Endodermal cell (in vitro differentiated cells): Measurements from ENCODE around the gene CCNK. TPM values are rescaled to one million over a fixed set of nuclear protein-coding genes. Genes with fewer than 3 reads are reported as not detected.
A peak's percentile ranks its signal among the peaks of the same experiment; 100 is the strongest.

ENCODE experiments used
- DNase-seq: peaks from one replicate; pipeline ENCODE4 v3.0.0-alpha.2; 2017
- H3K27ac ChIP-seq: 2 replicates; pipeline ENCODE4 v1.5.1; 2013; ENCODE audit warnings: mild to moderate bottlenecking, low read depth, low read length, moderate library complexity
- H3K27me3 ChIP-seq: 2 replicates; pipeline ENCODE4 v1.6.1; 2013; ENCODE audit warnings: mild to moderate bottlenecking, low read length, moderate library complexity; ENCODE audit not compliant: insufficient read depth, control insufficient read depth, poor library complexity, severe bottlenecking
- H3K36me3 ChIP-seq: 2 replicates; pipeline ENCODE4 v1.7.0; 2013; ENCODE audit warnings: mild to moderate bottlenecking, low read length, moderate library complexity; ENCODE audit not compliant: control insufficient read depth, insufficient read depth
- H3K4me1 ChIP-seq: one replicate; pipeline ENCODE4 v1.7.0; 2013; ENCODE audit warnings: low read length; ENCODE audit not compliant: control insufficient read depth, insufficient read depth
- H3K4me3 ChIP-seq: 2 replicates; pipeline ENCODE4 v1.5.1; 2013; ENCODE audit warnings: mild to moderate bottlenecking, low read length, moderate library complexity
- H3K9ac ChIP-seq: 2 replicates; pipeline ENCODE4 v1.6.1; 2013; ENCODE audit warnings: mild to moderate bottlenecking, low read length, moderate library complexity; ENCODE audit not compliant: poor library complexity, severe bottlenecking; ENCODE audit errors: extremely low read depth
- H3K9me3 ChIP-seq: 2 replicates; pipeline ENCODE4 v1.6.1; 2013; ENCODE audit warnings: mild to moderate bottlenecking, low read length, moderate library complexity; ENCODE audit not compliant: control insufficient read depth
- H3K27ac Mint-ChIP-seq: 2 replicates; pipeline ENCODE4 v1.8.0; 2020; ENCODE audit warnings: mixed read lengths
- H3K27me3 Mint-ChIP-seq: 2 replicates; pipeline ENCODE4 v1.8.0; 2021; ENCODE audit warnings: mild to moderate bottlenecking, mixed read lengths; ENCODE audit not compliant: insufficient read depth
- H3K36me3 Mint-ChIP-seq: 2 replicates; pipeline ENCODE4 v1.8.0; 2020; ENCODE audit warnings: low read depth, mixed read lengths
- H3K4me1 Mint-ChIP-seq: 2 replicates; pipeline ENCODE4 v1.8.0; 2020; ENCODE audit warnings: mixed read lengths
- H3K4me3 Mint-ChIP-seq: 2 replicates; pipeline ENCODE4 v1.8.0; 2020; ENCODE audit warnings: mild to moderate bottlenecking, moderate library complexity, mixed read lengths
- H3K9me3 Mint-ChIP-seq: 2 replicates; pipeline ENCODE4 v1.8.0; 2020; ENCODE audit warnings: mild to moderate bottlenecking, mixed read lengths
- CTCF ChIP-seq: fragments of 200-600 bp; sonication (generic); conservative IDR thresholded peaks from 2 replicates; pipeline ENCODE4 v1.5.0; 2021; ENCODE audit warnings: antibody characterized with exemption, mild to moderate bottlenecking
- WGBS, 2 experiments: methylation state at CpG; one replicate each; pipeline versions ENCODE4 v1.1.5 to v1.1.7; 2013; ENCODE audit warnings: missing lambda C conversion rate in 2 of 2, mixed read lengths in 1 of 2; ENCODE audit not compliant: insufficient coverage in 1 of 2, insufficient read length in 1 of 2; 5-methylcytosine and 5-hydroxymethylcytosine counted together
- total RNA-seq, 2 donors: library from RNA; stranded (reverse); fragmentation: NEBNext Ultra II Directional in 1 of 2; extraction: Animal tissue kit (Norgen Biotek cat#: 25700) in 1 of 2; gene quantifications; 2 replicates in 1 of 2; 3 replicates in 1 of 2; pipeline ENCODE4 v1.2.1, GENCODE V29; 2021

The CCNK gene
- total RNA-seq, 2 donors from 2014 or later, result 71.5 to 77.1 TPM

- Mint-ChIP-seq H3K4me3 (peak within 1 kb of the TSS; percentile 98), H3K4me1 (peaks cover 42% of the 10 kb centered on the region), H3K9me3 (no peaks in the 10 kb centered on the region), H3K27ac (peak within 1 kb of the TSS; percentile 99), H3K27me3 (no peaks in the 10 kb centered on the region), H3K36me3 (no peaks in the 10 kb centered on the region)
- no peaks in the 10 kb centered on the region for H3K27me3 ChIP-seq
- DNase-seq, result peak; percentile 79
- H3K27ac ChIP-seq, result peak within 1 kb of the TSS; percentile 92
- H3K4me3 ChIP-seq, result peak within 1 kb of the TSS; percentile 94
- H3K9me3 ChIP-seq, result no peaks in the 10 kb centered on the region
- H3K9ac ChIP-seq, result peak within 1 kb of the TSS; percentile 97
- H3K36me3 ChIP-seq, result no peaks in the 10 kb centered on the region
- peak; percentile 59 for TF ChIP-seq CTCF
- WGBS, 2 experiments, result 0% methylated on average over 13 to 120 of the region's 122 CpGs
- H3K4me1 ChIP-seq, result peaks cover 9% of the 10 kb centered on the region
These were observed 1.0 kb upstream of the CCNK start, which contains the start of gene SETD3 for GRCh38 chr14:99479906-99480869. TSS of gene SETD3 (minus strand) at chr14:99480859. CDS start at chr14:99465805, 15,054 bp downstream.

GRCh38 chr14:99481745-99482099 is 513 bp downstream of the CCNK start:
- no peak for DNase-seq
- 0% methylated on average over 8 to 17 of the region's 17 CpGs for WGBS, 2 experiments
- peak overlapping the region; percentile 98 for H3K4me3 Mint-ChIP-seq

GRCh38 chr14:99484106-99484505 is 2.9 kb downstream of the CCNK start:
- H3K36me3 ChIP-seq, result no peaks in the 10 kb centered on the region
- Mint-ChIP-seq H3K4me1 (peaks cover 27% of the 10 kb centered on the region), H3K27ac (no peak overlapping the region), H3K4me3 (no peak overlapping the region), H3K36me3 (no peaks in the 10 kb centered on the region), H3K27me3 (no peaks in the 10 kb centered on the region), H3K9me3 (no peaks in the 10 kb centered on the region)
- no peak overlapping the region for H3K27ac ChIP-seq
- TF ChIP-seq CTCF, result no peak
- no peaks in the 10 kb centered on the region for H3K27me3 ChIP-seq
- WGBS, 2 experiments, result 67 to 89% methylated on average over 1 to 2 of the region's 2 CpGs
- H3K9me3 ChIP-seq, result no peaks in the 10 kb centered on the region
- no peak overlapping the region for H3K4me3 ChIP-seq
- no peak for DNase-seq
- H3K4me1 ChIP-seq, result peaks cover 8% of the 10 kb centered on the region
- no peak overlapping the region for H3K9ac ChIP-seq

More at GRCh38 chr14:99481745-99482099, 513 bp downstream of the CCNK start:
- Mint-ChIP-seq H3K27ac (peak overlapping the region; percentile 99), H3K36me3 (no peaks in the 10 kb centered on the region), H3K4me1 (peaks cover 35% of the 10 kb centered on the region), H3K9me3 (no peaks in the 10 kb centered on the region), H3K27me3 (no peaks in the 10 kb centered on the region)
- H3K36me3 ChIP-seq, result no peaks in the 10 kb centered on the region
- no peak for TF ChIP-seq CTCF
- no peaks in the 10 kb centered on the region for H3K27me3 ChIP-seq
- peak overlapping the region; percentile 92 for H3K27ac ChIP-seq
- peaks cover 8% of the 10 kb centered on the region for H3K4me1 ChIP-seq
- peak overlapping the region; percentile 97 for H3K9ac ChIP-seq
- peak overlapping the region; percentile 94 for H3K4me3 ChIP-seq
- no peaks in the 10 kb centered on the region for H3K9me3 ChIP-seq
